ENCODE measurements around the gene ZNF774.
"Not testable (repeated sequence)": the region's sequence is repeated elsewhere in the genome, so short reads cannot be mapped to it uniquely, and the experiment has no call there.

The ZNF774 gene

GRCh38 chr15:90352107-90352893 lies at the start of gene ZNF774:
ZNF774 (plus strand) TSS chr15:90352284; CDS start chr15:90354661, 2,377 bp downstream.
- DNase-seq = peak; percentile 83 to 84

- not testable (repeated sequence) for DNase-seq
Observed at GRCh38 chr15:90305355-90305754, 46.7 kb upstream of the ZNF774 start.

GRCh38 chr15:90305932-90306331 lies 46.2 kb upstream of the ZNF774 start:
- DNase-seq = no peak

GRCh38 chr15:90306560-90306959 lies 45.5 kb upstream of the ZNF774 start:
- DNase-seq = peak; percentile 25 to 37

GRCh38 chr15:90307661-90308060 lies 44.4 kb upstream of the ZNF774 start:
- DNase-seq = no peak

GRCh38 chr15:90309020-90309419 lies 43.1 kb upstream of the ZNF774 start:
- no peak for DNase-seq

- no peak for DNase-seq
Observed at GRCh38 chr15:90315278-90315982, 36.7 kb upstream of the ZNF774 start.

GRCh38 chr15:90316139-90316538 lies 35.9 kb upstream of the ZNF774 start:
- no peak for DNase-seq

GRCh38 chr15:90318591-90318990 lies 33.5 kb upstream of the ZNF774 start:
- no peak for DNase-seq

- peak; percentile 57 to 63 for DNase-seq
Observed at GRCh38 chr15:90320062-90320884, 31.8 kb upstream of the ZNF774 start.

GRCh38 chr15:90320885-90321278 lies 31.2 kb upstream of the ZNF774 start:
- DNase-seq = no peak

- no peak for DNase-seq
Observed at GRCh38 chr15:90322538-90322937, 29.5 kb upstream of the ZNF774 start.

GRCh38 chr15:90325726-90326125 lies 26.4 kb upstream of the ZNF774 start:
- DNase-seq = no peak

- DNase-seq = no peak
Observed at GRCh38 chr15:90326441-90326840, 25.6 kb upstream of the ZNF774 start.

GRCh38 chr15:90327311-90327710 lies 24.8 kb upstream of the ZNF774 start:
- no peak for DNase-seq

- no peak for DNase-seq
Observed at GRCh38 chr15:90334304-90334731, 17.8 kb upstream of the ZNF774 start.

- DNase-seq = no peak
Observed at GRCh38 chr15:90336705-90337141, 15.4 kb upstream of the ZNF774 start.

GRCh38 chr15:90337256-90337655 lies 14.8 kb upstream of the ZNF774 start:
- no peak for DNase-seq

GRCh38 chr15:90338532-90338931 lies 13.6 kb upstream of the ZNF774 start:
- DNase-seq = no peak

GRCh38 chr15:90340345-90340744 lies 11.7 kb upstream of the ZNF774 start:
- DNase-seq = no peak

GRCh38 chr15:90343302-90343790 lies 8.7 kb upstream of the ZNF774 start:
- DNase-seq = no peak

GRCh38 chr15:90344662-90345061 lies 7.4 kb upstream of the ZNF774 start:
- DNase-seq = no peak

- no peak for DNase-seq
Observed at GRCh38 chr15:90345857-90346256, 6.2 kb upstream of the ZNF774 start.

Measured in stimulated activated CD4-positive, alpha-beta T cell treated with anti-CD3 and anti-CD28 coated beads, Interleukin-2, amount 100 ng/mL, for 48 hours (primary cell).